ENCODE data around the gene TMEM150A.

DNA sequence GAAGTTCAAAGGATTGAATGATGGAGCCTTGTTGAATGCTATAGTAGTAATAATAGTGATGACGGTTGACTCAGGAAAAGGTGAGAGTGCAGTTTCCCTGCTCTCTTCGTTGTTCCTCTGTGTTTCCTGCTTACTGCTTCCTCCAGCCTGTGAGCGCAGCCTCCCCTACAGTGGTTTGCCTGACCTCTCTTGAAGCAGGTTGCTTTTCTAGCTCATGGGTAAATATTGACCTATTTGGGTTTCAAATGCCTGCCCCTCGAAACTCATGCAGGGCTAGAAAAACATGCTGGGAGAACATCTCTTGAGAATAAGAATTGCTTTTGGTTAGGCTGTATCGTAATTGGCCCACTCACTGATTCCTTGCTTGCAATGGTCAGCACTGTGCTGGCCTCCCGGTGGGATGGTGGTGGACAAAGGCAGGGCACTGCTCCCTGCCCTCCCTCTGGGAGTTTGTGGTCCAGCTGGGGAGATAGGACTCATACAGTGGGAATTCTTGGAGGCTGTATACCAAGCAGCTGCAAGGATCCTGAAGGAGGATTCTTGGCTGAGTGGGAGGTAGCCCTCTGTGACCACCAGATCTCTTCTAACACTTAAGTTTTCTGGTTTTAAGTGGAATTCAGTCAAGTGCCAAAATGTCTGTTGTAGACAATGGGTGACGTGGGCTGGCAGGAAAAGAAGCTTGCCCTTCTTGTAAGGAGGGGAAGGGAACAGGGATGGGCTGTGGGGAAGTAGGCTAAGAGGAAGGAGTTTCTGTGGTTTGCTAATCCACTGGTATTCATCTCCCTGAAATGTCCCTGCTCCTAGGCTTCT is 12.3 kb downstream of the TMEM150A start:
- no peak for TF ChIP-seq CTCF (IDR thresholded peaks at IDR 0.05)
- no peak for TF ChIP-seq RNF2 (IDR thresholded peaks at IDR 0.05; ENCODE audit: borderline replicate concordance, low read depth)
- no peak for TF ChIP-seq ZFP36 (IDR thresholded peaks at IDR 0.05; ENCODE audit: borderline replicate concordance, partially characterized antibody)
- TF ChIP-seq POLR2AphosphoS2 (conservative IDR thresholded peaks at IDR 0.05; ENCODE audit: low read length), result no peak
- TF ChIP-seq EP300 (IDR thresholded peaks at IDR 0.05), result no peak
- TF ChIP-seq, protein P1, sequence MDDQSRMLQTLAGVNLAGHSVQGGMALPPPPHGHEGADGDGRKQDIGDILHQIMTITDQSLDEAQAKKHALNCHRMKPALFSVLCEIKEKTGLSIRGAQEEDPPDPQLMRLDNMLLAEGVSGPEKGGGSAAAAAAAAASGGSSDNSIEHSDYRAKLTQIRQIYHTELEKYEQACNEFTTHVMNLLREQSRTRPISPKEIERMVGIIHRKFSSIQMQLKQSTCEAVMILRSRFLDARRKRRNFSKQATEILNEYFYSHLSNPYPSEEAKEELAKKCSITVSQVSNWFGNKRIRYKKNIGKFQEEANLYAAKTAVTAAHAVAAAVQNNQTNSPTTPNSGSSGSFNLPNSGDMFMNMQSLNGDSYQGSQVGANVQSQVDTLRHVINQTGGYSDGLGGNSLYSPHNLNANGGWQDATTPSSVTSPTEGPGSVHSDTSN (IDR thresholded peaks at IDR 0.05), result no peak
- no peak for TF ChIP-seq NFE2L2 (conservative IDR thresholded peaks at IDR 0.05; ENCODE audit: low read length)
- no peak for TF ChIP-seq MAZ (IDR thresholded peaks at IDR 0.05; ENCODE audit: borderline replicate concordance, low read depth, low read length)
- TF ChIP-seq, protein P2, sequence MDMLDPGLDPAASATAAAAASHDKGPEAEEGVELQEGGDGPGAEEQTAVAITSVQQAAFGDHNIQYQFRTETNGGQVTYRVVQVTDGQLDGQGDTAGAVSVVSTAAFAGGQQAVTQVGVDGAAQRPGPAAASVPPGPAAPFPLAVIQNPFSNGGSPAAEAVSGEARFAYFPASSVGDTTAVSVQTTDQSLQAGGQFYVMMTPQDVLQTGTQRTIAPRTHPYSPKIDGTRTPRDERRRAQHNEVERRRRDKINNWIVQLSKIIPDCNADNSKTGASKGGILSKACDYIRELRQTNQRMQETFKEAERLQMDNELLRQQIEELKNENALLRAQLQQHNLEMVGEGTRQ (IDR thresholded peaks at IDR 0.05), result no peak
- no peak for TF ChIP-seq E2F6 (IDR thresholded peaks at IDR 0.05; ENCODE audit: borderline replicate concordance, low read depth)
- no peak for TF ChIP-seq EHF (CRISPR knock-in tag; IDR thresholded peaks at IDR 0.05)
- no peak for TF ChIP-seq RCOR1 (IDR thresholded peaks at IDR 0.05; ENCODE audit: low read depth, low read length)
- no peak for TF ChIP-seq MYC (IDR thresholded peaks at IDR 0.05; ENCODE audit: borderline replicate concordance, low read length)
